GM19438 (cell line): ENCODE measurements around the gene HFE.

Experiments
- ATAC-seq: cut with Tn5 transposase; IDR thresholded peaks from one replicate; pipeline ENCODE4 v1.9.1; 2021; ENCODE audit warnings: low read depth; ENCODE audit not compliant: unreplicated experiment

HFE gene

GRCh38 chr6:26130581-26131249 is 43.5 kb downstream of the HFE start:
- ATAC-seq, result no peak

GRCh38 chr6:26131618-26132017 is 44.4 kb downstream of the HFE start:
- ATAC-seq, result no peak

- no peak for ATAC-seq
Measured at GRCh38 chr6:26133730-26134129, 46.5 kb downstream of the HFE start.

GRCh38 chr6:26136321-26136720 is 49.1 kb downstream of the HFE start:
- ATAC-seq, result no peak

- ATAC-seq, result no peak
Measured at GRCh38 chr6:26140254-26140966, 53.2 kb downstream of the HFE start.

- ATAC-seq, result no peak
Measured at GRCh38 chr6:26140967-26141294, 53.7 kb downstream of the HFE start.

GRCh38 chr6:26141378-26141904 is 54.2 kb downstream of the HFE start:
- no peak for ATAC-seq

- ATAC-seq, result no peak
Measured at GRCh38 chr6:26142026-26142425, 54.8 kb downstream of the HFE start.
